GM06990 (cell line): ENCODE measurements around the gene KCNG2.

ENCODE experiments used
- DNase-seq: peaks from one replicate; pipeline ENCODE4 v3.0.0-alpha.2; 2011; ENCODE audit not compliant: insufficient read length; ENCODE audit errors: extremely low read depth
- H3K27me3 ChIP-seq: replicated peaks from 2 replicates; pipeline ENCODE4 v1.6.0; 2011; ENCODE audit warnings: low read length; ENCODE audit not compliant: control insufficient read depth, insufficient read depth
- H3K36me3 ChIP-seq: 2 replicates; pipeline ENCODE4 v1.5.1; 2011; ENCODE audit warnings: low read length; ENCODE audit not compliant: control insufficient read depth, insufficient read depth
- H3K4me3 ChIP-seq: replicated peaks from 2 replicates; pipeline ENCODE4 v1.5.1; 2011; ENCODE audit warnings: low read depth, mild to moderate bottlenecking, control low read depth, low read length
- TF ChIP-seq, protein P1 (sequence below): IDR thresholded peaks from 2 replicates; pipeline ENCODE4 v1.5.1; 2011; ENCODE audit warnings: low read length, control low read depth, mild to moderate bottlenecking, inconsistent platforms; ENCODE audit not compliant: insufficient read depth, poor library complexity, severe bottlenecking

The KCNG2 gene

DNA sequence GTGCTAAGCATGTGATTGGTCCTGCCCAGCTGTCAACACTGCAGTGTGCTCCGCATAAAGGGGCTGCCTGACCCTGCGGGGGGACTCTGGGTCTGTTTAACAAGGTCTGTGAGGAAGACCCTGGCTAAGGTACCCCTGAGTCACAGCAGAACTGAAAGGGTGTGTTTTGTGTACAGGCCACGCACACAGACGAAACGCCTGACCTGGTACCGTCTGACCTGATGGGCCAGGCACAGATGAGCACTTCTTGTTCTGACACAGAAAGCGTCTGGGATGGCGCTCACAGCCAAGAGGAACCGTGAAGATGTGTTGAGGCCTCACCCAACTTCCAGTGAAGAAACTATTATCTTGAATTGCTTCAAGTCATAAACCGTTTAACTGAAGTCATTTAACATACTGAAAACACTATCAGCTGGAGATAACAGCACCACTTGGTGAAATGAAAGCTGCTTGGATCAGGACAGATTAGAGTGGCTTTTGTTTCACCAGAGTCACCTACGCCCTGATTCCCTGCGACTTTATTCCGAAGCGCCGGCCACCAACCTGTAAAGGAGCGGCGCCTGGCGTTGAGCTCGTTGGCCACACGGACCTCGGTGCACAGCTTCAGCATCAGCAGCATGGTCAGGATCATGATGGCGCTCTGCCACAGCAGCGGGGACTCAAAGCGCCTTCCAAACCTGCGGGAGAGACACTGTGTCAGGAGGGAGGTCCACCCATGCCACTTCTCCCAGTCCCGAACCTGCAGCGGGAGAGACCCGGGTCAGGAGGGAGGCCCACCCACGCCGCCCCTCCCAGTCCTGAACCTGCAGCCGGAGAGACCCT is 145.3 kb downstream of the KCNG2 start:
- Histone ChIP-seq H3K27me3 (no peaks in the 10 kb centered on the region), H3K4me3 (no peak overlapping the region), H3K36me3 (peaks cover 11% of the 10 kb centered on the region)
- TF ChIP-seq, protein P1, sequence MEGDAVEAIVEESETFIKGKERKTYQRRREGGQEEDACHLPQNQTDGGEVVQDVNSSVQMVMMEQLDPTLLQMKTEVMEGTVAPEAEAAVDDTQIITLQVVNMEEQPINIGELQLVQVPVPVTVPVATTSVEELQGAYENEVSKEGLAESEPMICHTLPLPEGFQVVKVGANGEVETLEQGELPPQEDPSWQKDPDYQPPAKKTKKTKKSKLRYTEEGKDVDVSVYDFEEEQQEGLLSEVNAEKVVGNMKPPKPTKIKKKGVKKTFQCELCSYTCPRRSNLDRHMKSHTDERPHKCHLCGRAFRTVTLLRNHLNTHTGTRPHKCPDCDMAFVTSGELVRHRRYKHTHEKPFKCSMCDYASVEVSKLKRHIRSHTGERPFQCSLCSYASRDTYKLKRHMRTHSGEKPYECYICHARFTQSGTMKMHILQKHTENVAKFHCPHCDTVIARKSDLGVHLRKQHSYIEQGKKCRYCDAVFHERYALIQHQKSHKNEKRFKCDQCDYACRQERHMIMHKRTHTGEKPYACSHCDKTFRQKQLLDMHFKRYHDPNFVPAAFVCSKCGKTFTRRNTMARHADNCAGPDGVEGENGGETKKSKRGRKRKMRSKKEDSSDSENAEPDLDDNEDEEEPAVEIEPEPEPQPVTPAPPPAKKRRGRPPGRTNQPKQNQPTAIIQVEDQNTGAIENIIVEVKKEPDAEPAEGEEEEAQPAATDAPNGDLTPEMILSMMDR: no peak
- DNase-seq: no peak

DNA sequence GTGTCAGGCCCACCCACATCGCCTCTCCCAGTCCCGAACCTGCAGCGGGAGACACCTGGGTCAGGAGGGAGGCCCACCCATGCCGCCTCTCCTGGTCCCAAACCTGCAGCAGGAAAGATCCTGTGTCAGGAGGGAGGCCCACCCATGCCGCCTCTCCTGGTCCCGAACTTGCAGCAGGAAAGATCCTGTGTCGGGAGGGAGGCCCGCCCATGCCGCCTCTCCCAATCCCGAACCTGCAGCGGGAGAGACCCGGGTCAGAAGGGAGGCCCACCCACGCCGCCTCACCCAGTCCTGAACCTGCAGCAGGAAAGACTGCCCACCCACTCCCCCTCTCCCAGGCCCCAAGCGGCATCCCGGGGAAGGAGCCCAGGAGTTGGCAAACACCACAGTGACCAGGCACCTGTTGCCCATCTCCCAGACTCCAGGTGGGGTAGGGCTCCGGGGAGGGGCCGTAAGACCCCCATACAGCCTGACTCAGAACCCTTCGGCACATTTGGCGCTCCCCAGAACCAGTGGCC is 145.9 kb downstream of the KCNG2 start:
- no peak for DNase-seq
- H3K4me3 ChIP-seq: no peak overlapping the region
- TF ChIP-seq, protein P1: no peak
- H3K27me3 ChIP-seq: no peaks in the 10 kb centered on the region
- H3K36me3 ChIP-seq: peaks cover 11% of the 10 kb centered on the region

DNA sequence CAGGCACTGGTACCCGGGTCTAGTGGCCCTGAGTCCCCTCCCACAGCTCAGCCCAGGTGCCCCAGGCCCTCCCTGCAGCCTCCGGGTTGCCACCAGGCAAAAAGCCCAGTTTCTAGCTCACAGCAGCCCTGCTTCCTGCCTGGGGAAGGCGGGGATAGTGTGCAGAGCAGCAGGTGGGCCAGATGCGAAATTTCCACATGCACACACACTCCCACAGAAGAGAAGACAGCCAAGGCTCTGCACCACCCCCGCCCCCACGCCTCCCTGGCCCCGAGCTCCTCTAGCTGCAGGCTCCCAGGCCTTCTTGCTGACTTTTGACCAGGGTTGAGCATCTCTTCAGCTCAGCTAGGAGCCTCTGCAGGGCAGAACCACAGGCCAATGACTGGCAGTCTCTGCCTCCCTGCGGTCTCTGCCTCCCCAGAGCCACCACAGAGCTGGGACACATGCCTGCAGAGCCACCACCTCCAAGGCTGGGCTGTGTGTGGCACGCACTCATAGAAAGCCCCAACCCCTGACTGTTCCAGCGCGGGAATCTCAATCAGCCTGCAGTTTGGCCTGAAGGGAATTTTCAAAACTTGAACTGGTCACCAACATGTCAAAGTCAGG is 146.5 kb downstream of the KCNG2 start:
- H3K4me3 ChIP-seq: no peak overlapping the region
- no peaks in the 10 kb centered on the region for H3K27me3 ChIP-seq
- H3K36me3 ChIP-seq: peaks cover 11% of the 10 kb centered on the region
- peak; percentile 51 for DNase-seq
- TF ChIP-seq, protein P1: no peak

DNA sequence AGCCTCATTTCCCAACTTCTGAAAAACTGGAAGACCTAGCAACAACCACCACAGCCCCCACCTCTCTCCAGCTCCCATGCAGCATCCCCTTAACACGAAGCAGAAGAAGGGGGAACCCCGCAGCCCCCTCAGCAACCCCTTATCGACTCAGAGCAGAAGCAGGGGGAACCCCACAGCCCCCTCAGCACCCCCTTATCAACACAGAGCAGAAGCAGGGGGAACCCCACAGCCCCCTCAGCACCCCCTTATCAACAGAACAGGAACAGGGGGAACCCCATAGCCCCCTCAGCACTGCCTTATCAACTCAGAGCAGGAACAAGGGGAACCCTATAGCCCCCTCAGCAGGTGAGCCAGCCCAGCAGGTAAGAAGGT is 147.0 kb downstream of the KCNG2 start:
- Histone ChIP-seq H3K27me3 (no peaks in the 10 kb centered on the region), H3K4me3 (no peak overlapping the region), H3K36me3 (peaks cover 11% of the 10 kb centered on the region)
- DNase-seq: no peak
- TF ChIP-seq, protein P1: no peak

DNA sequence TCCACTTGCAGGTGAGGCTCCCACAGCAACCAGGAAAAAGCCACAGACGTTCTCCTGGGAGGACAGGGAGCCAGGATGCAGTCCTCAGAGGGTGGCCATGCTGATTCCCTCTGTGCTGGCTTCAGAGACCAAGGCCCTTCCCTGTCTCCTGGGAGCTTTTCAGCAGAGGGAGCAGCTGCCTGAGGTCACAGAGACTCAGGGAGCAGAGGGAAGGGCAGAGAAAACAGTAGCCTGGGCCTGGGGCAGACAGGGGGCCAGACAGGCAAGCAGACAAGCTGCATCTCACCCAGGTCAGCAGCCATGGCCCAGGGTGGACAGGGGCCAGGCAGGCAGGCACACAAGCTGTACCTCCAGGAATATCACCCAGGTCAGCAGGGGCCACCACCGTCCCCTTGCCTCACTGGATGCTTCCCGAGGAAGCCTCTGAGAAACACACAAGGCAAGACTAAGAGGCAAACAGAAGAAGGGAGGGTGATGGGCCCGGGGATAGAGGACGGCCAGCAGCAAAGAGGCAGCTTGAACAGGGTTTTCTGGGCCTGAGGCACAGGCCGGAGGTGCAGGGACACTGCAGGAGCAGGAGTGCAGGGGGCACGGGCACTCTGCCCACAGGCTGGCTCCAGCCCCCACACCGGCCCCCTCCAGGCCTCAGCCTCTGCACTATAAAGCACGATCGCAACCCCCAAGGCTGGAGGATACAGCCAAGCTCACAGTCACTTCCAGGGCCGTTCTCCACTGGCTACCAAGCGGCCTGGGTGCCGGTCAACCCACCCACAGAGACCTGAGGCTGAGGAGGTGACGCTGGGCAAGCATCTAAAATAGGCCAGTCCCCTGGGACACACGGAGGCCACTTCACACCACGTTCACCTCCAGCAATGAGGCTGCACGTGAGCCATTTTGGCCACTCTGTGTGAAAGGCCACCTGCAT is 147.6 kb downstream of the KCNG2 start:
- Histone ChIP-seq H3K27me3 (no peaks in the 10 kb centered on the region), H3K4me3 (no peak overlapping the region), H3K36me3 (peaks cover 8% of the 10 kb centered on the region)
- DNase-seq: no peak
- TF ChIP-seq, protein P1: no peak
